Measurements from ENCODE around the gene THSD4.

DNA sequence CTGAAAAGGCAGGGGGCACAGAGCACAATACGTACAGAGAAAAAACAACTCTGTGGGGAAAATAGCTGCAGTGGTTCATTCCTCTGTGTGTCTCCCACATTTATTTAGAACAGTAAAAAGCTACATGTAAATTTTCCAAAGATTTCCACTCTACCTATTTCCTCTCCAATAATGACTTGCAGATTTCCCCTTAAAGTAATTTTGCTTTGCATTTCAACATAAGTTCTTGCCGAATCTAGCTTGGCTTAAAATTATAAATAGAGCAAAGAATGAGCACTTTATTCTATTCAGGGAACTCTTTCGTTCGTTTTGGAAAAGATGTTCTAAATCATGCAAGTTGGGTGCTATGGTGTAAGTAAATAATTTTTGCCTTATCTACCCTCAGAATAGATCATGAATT is 636.9 kb downstream of the THSD4 start:
- TF ChIP-seq CTCF (conservative IDR thresholded peaks at IDR 0.05; ENCODE audit: low read length) (no peak), EZH2phosphoT487 (IDR thresholded peaks at IDR 0.05; ENCODE audit: borderline replicate concordance) (no peak)

All from Loucy (cell line).